C4-2B (cell line): ENCODE measurements around the gene ADARB2.

ENCODE experiments used
- ZFX ChIP-seq: fragments of 450-650 bp; IDR thresholded peaks from 2 replicates; pipeline ENCODE4 v1.6.1; 2017
- TF ChIP-seq, protein P1 (sequence below): fragments of 450-650 bp; conservative IDR thresholded peaks from 2 replicates; pipeline ENCODE4 v1.5.1; 2017; ENCODE audit warnings: mild to moderate bottlenecking

- no peak for TF ChIP-seq ZFX
- TF ChIP-seq, protein P1, sequence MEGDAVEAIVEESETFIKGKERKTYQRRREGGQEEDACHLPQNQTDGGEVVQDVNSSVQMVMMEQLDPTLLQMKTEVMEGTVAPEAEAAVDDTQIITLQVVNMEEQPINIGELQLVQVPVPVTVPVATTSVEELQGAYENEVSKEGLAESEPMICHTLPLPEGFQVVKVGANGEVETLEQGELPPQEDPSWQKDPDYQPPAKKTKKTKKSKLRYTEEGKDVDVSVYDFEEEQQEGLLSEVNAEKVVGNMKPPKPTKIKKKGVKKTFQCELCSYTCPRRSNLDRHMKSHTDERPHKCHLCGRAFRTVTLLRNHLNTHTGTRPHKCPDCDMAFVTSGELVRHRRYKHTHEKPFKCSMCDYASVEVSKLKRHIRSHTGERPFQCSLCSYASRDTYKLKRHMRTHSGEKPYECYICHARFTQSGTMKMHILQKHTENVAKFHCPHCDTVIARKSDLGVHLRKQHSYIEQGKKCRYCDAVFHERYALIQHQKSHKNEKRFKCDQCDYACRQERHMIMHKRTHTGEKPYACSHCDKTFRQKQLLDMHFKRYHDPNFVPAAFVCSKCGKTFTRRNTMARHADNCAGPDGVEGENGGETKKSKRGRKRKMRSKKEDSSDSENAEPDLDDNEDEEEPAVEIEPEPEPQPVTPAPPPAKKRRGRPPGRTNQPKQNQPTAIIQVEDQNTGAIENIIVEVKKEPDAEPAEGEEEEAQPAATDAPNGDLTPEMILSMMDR = no peak
These were observed 571.1 kb downstream of the ADARB2 start for GRCh38 chr10:1166101-1166827.
